ENCODE measurements around the gene THADA. TPM values are rescaled to one million over a fixed set of nuclear protein-coding genes. Genes with fewer than 3 reads are reported as not detected.
"Not testable (repeated sequence)": the region's sequence is repeated elsewhere in the genome, so short reads cannot be mapped to it uniquely, and the experiment has no call there.

Gene THADA
- total RNA-seq, 2 donors from 2014 or later: 14.5 to 16.1 TPM

DNA sequence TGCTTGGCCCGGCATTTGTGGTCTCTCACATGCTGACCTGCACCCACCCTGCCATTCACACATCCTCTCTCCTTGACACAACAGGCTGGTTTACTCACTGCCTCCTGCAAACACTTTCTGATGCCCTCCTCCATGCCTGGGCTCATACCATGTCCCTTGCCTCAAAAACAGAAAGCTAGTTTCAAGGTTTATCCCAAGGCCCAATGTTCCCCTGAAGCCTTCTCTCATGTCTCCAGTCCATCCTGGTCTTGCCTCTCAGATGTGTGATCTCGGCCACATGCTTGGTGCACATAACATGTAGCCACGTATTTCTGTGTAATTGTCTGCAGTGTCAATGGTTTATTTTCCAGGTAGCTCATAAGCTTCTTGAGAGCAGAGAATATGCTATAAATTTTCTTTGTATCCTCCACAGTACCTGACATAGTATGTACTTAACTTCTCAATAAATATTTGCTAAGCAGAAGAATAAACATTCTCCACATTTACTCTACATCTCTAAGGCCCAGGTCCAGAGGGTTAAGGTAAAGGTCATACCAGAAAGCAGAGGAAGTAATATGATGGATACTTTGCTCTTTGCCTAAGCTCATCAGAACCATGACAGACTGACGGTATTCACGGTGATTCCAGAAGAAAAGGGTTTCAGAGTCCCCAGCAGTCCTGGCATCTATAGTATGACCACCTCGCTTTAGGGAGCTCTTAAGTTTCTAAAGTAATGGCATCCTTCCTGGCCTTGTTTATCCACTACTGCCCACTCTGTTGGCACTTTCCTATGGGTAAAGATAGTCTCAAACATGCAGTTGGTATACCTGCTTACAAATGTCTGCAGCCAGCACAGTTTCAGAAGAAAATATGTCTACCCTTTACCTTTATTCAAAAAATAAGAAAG is 206.0 kb downstream of the THADA start:
- no peaks in the 10 kb centered on the region for H3K36me3 ChIP-seq
- H3K27me3 ChIP-seq: no peaks in the 10 kb centered on the region
- H3K4me3 ChIP-seq: no peak overlapping the region
- H3K27ac ChIP-seq: no peak overlapping the region
- no peak for TF ChIP-seq CTCF (IDR thresholded peaks at IDR 0.05)
- no peaks in the 10 kb centered on the region for H3K9me3 ChIP-seq
- DNase-seq (ENCODE audit: low spot score): no peak
- peaks cover 0 to 15% of the 10 kb centered on the region in 2 donors for H3K4me1 ChIP-seq

- TF ChIP-seq CTCF (IDR thresholded peaks at IDR 0.05): no peak
- no peak overlapping the region for H3K27ac ChIP-seq
- H3K36me3 ChIP-seq: no peaks in the 10 kb centered on the region
- peaks cover 0 to 15% of the 10 kb centered on the region in 2 donors for H3K4me1 ChIP-seq
- no peaks in the 10 kb centered on the region for H3K9me3 ChIP-seq
- DNase-seq (ENCODE audit: low spot score): no peak
- H3K27me3 ChIP-seq: no peaks in the 10 kb centered on the region
- no peak overlapping the region for H3K4me3 ChIP-seq
Measured at GRCh38 chr2:43388371-43388770, 207.5 kb downstream of the THADA start.

- H3K27me3 ChIP-seq: no peaks in the 10 kb centered on the region
- peaks cover 0 to 15% of the 10 kb centered on the region in 2 donors for H3K4me1 ChIP-seq
- no peaks in the 10 kb centered on the region for H3K36me3 ChIP-seq
- no peak overlapping the region for H3K27ac ChIP-seq
- no peak for TF ChIP-seq CTCF (IDR thresholded peaks at IDR 0.05)
- no peaks in the 10 kb centered on the region for H3K9me3 ChIP-seq
- DNase-seq (ENCODE audit: low spot score): no peak
- no peak overlapping the region for H3K4me3 ChIP-seq
Measured at GRCh38 chr2:43387092-43388062, 208.5 kb downstream of the THADA start.

DNA sequence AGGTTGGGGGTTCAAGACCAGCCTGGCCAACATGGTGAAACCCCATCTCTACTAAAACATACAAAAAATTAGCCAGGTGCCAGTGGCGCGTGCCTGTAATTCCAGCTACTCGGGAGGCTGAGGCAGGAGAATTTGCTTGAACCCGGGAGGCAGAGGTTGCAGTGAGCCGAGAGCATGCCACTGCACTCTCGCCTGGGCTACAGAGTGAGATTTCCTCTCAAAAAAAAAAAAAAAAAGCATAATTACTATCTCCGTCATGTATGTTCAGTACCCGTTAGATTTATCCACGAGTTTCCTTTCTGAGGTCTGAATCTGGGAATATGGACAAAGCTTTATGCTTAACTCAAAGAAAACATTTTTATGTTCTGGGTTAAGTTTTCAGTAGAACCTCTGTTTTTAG is 209.2 kb downstream of the THADA start:
- H3K36me3 ChIP-seq; DNase-seq (ENCODE audit: low spot score); H3K27ac ChIP-seq; H3K9me3 ChIP-seq; H3K27me3 ChIP-seq; H3K4me3 ChIP-seq: not testable (repeated sequence)
- H3K4me1 ChIP-seq: peaks cover 0 to 11% of the 10 kb centered on the region in 2 donors

DNA sequence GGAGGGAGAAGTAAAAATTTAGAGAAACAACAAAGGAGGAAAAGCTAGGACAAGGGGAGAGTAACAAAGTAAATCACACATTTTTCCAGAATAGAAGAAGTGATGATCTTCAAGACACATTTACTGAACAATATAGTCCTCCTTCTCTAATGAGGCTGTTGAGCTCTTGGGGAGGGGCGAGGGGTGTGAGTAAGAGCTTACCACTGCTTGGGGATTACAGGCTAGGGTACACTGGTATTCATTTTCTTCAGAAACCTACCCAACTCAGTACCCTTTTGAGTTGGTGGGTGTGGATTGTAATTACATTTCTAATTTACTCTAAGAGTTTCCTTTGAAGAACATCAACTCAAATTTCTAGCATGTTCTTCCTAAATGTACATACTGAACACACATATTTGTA is 211.7 kb downstream of the THADA start:
- TF ChIP-seq CTCF (IDR thresholded peaks at IDR 0.05): no peak
- Histone ChIP-seq H3K4me1 (peaks cover 0 to 7% of the 10 kb centered on the region in 2 donors), H3K4me3 (no peak overlapping the region), H3K27me3 (no peaks in the 10 kb centered on the region), H3K27ac (no peak overlapping the region), H3K36me3 (no peaks in the 10 kb centered on the region), H3K9me3 (no peaks in the 10 kb centered on the region)
- DNase-seq (ENCODE audit: low spot score): no peak

- no peak for TF ChIP-seq CTCF (IDR thresholded peaks at IDR 0.05)
- no peak overlapping the region for H3K4me3 ChIP-seq
- no peaks in the 10 kb centered on the region for H3K9me3 ChIP-seq
- H3K27ac ChIP-seq: no peak overlapping the region
- no peaks in the 10 kb centered on the region for H3K36me3 ChIP-seq
- peaks cover 0 to 7% of the 10 kb centered on the region in 2 donors for H3K4me1 ChIP-seq
- no peak for DNase-seq (ENCODE audit: low spot score)
- no peaks in the 10 kb centered on the region for H3K27me3 ChIP-seq
Measured at GRCh38 chr2:43383533-43383932, 212.3 kb downstream of the THADA start.

Measured in right atrium auricular region (tissue), 2 donors.